Suprapubic skin (tissue), 4 donors: ENCODE measurements around the gene CLSTN2. TPM values are rescaled to one million over a fixed set of nuclear protein-coding genes. Genes with fewer than 3 reads are reported as not detected.

ENCODE experiments used
- DNase-seq, 2 donors: peaks; one replicate each; pipeline ENCODE4 v3.0.0-alpha.2; 2019; ENCODE audit warnings: low spot score in 2 of 2
- H3K27ac ChIP-seq: fragments of 200-600 bp; sonication (generic); one replicate; pipeline ENCODE4 v1.5.1; 2019
- H3K27me3 ChIP-seq: fragments of 200-600 bp; sonication (generic); one replicate; pipeline ENCODE4 v1.5.1; 2019
- H3K36me3 ChIP-seq: fragments of 200-600 bp; sonication (generic); one replicate; pipeline ENCODE4 v1.5.1; 2019
- H3K4me1 ChIP-seq: fragments of 200-600 bp; sonication (generic); one replicate; pipeline ENCODE4 v1.5.1; 2019
- H3K4me3 ChIP-seq: fragments of 200-600 bp; sonication (generic); one replicate; pipeline ENCODE4 v1.5.1; 2019; ENCODE audit warnings: mild to moderate bottlenecking
- H3K9me3 ChIP-seq: fragments of 200-600 bp; sonication (generic); one replicate; pipeline ENCODE4 v1.5.1; 2019
- EP300 ChIP-seq: sonication (generic); formaldehyde crosslinking; IDR thresholded peaks from one replicate; pipeline ENCODE4 v1.6.1; 2017; ENCODE audit warnings: antibody characterized with exemption
- POLR2A ChIP-seq, 2 donors: fragments of 450-650 bp; IDR thresholded peaks; one replicate each; pipeline ENCODE4 v1.6.1; 2017; ENCODE audit warnings: antibody characterized with exemption in 2 of 2, mild to moderate bottlenecking in 2 of 2, moderate library complexity in 2 of 2
- POLR2AphosphoS5 ChIP-seq, 3 donors: sonication (generic); formaldehyde crosslinking; IDR thresholded peaks; one replicate each; pipeline ENCODE4 v1.6.1; 2017; ENCODE audit warnings: antibody characterized with exemption in 3 of 3
- WGBS: methylation state at CpG from one replicate; pipeline ENCODE4 v1.1.5; 2018; 5-methylcytosine and 5-hydroxymethylcytosine counted together
- total RNA-seq, 4 donors: library from RNA; depleted of rRNA; stranded (reverse); fragments of >200 nt; gene quantifications; one replicate each; pipeline ENCODE4 v1.1.0, GENCODE V29; 2016
- TF ChIP-seq, protein P1 (sequence below), 2 donors: fragments of 200-600 bp in 1 of 2; fragments of 450-650 bp in 1 of 2; sonication (generic) in 1 of 2; IDR thresholded peaks; one replicate each; pipeline ENCODE4 v1.5.1; 2016 to 2019; ENCODE audit warnings: antibody characterized with exemption in 2 of 2, mild to moderate bottlenecking in 1 of 2, moderate library complexity in 1 of 2

Gene CLSTN2
- total RNA-seq, 4 donors from 2014 or later = 4.3 to 14.1 (median 7.4) TPM

DNA sequence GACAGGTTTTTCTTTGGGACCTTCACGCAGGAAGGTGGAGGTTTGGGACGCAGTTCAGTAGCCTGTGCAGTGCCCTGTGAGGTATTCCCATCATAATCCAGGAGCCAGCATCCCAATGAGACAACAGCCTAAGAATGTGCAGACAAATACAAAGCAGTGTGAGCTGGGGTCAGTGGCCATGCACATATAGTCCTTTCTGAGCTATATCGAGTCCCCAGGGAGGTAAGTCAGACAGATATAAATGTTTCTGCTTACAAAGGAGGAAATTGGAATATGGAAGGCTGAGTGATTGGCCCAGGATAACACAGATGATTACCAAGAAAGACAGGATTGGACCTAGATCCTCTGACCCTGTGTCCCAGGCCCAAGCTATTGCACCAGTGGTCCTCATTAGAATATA, 526.3 kb downstream of the CLSTN2 start:
- Histone ChIP-seq H3K36me3 (no peaks in the 10 kb centered on the region), H3K4me1 (no peaks in the 10 kb centered on the region), H3K27ac (no peak overlapping the region), H3K4me3 (no peak overlapping the region), H3K27me3 (no peaks in the 10 kb centered on the region), H3K9me3 (no peaks in the 10 kb centered on the region)
- DNase-seq = no peak
- TF ChIP-seq POLR2A (IDR thresholded peaks at IDR 0.05) (no peak), EP300 (no peak), POLR2AphosphoS5 (IDR thresholded peaks at IDR 0.05) (no peak)
- TF ChIP-seq, protein P1, sequence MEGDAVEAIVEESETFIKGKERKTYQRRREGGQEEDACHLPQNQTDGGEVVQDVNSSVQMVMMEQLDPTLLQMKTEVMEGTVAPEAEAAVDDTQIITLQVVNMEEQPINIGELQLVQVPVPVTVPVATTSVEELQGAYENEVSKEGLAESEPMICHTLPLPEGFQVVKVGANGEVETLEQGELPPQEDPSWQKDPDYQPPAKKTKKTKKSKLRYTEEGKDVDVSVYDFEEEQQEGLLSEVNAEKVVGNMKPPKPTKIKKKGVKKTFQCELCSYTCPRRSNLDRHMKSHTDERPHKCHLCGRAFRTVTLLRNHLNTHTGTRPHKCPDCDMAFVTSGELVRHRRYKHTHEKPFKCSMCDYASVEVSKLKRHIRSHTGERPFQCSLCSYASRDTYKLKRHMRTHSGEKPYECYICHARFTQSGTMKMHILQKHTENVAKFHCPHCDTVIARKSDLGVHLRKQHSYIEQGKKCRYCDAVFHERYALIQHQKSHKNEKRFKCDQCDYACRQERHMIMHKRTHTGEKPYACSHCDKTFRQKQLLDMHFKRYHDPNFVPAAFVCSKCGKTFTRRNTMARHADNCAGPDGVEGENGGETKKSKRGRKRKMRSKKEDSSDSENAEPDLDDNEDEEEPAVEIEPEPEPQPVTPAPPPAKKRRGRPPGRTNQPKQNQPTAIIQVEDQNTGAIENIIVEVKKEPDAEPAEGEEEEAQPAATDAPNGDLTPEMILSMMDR (IDR thresholded peaks at IDR 0.05) = no peak
- 96% methylated on average over 3 of the region's 3 CpGs for WGBS

DNA sequence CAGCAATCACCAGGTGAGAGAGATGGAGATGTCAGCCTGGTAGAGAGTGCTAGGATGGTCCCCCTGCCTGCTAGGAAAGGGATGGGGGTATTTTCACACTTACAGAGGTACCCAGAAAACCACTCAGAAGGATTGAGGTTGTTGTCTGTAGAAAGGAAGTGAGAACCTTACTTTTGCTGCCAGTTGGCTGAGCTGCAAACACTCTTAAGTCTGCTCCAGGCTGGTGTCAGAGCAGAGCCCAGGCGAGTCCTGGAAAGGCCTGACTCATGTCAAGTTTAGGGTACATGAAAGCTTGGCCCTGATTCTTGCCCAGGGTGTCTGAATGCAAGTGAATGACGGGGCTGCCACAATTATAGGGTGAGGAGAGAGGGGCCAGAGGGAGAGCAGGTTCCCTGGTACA, 528.4 kb downstream of the CLSTN2 start:
- DNase-seq = no peak
- Histone ChIP-seq H3K9me3 (no peaks in the 10 kb centered on the region), H3K4me3 (no peak overlapping the region), H3K36me3 (no peaks in the 10 kb centered on the region), H3K4me1 (no peaks in the 10 kb centered on the region), H3K27me3 (no peaks in the 10 kb centered on the region), H3K27ac (no peak overlapping the region)
- TF ChIP-seq, protein P1 (IDR thresholded peaks at IDR 0.05) = no peak
- TF ChIP-seq POLR2A (IDR thresholded peaks at IDR 0.05) (no peak), EP300 (no peak), POLR2AphosphoS5 (IDR thresholded peaks at IDR 0.05) (no peak)
- WGBS = 46% methylated on average over 2 of the region's 2 CpGs

DNA sequence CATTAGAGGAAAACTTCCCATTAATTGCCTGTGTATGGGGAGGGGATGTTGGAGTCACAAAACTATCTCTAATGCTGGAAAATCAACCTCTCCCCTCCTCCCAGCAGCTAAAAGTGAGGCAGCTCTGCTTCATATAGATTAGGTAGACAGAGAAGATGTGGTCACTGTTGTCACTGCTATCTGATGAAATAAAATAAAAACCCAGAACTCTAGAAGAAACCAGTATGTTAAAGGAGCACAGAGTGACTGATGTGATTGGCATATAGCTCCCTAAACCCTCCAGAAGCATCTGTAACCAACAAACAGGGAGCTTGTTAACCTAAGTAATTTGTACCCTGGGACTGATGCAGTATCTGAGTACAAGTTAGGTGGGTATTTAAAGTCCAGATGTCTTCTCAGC, 531.0 kb downstream of the CLSTN2 start:
- Histone ChIP-seq H3K27me3 (no peaks in the 10 kb centered on the region), H3K9me3 (no peaks in the 10 kb centered on the region), H3K27ac (no peak overlapping the region), H3K4me1 (no peaks in the 10 kb centered on the region), H3K36me3 (no peaks in the 10 kb centered on the region), H3K4me3 (no peak overlapping the region)
- DNase-seq = no peak
- TF ChIP-seq EP300 (no peak), POLR2AphosphoS5 (IDR thresholded peaks at IDR 0.05) (no peak), POLR2A (IDR thresholded peaks at IDR 0.05) (no peak)
- TF ChIP-seq, protein P1 (IDR thresholded peaks at IDR 0.05) = no peak

DNA sequence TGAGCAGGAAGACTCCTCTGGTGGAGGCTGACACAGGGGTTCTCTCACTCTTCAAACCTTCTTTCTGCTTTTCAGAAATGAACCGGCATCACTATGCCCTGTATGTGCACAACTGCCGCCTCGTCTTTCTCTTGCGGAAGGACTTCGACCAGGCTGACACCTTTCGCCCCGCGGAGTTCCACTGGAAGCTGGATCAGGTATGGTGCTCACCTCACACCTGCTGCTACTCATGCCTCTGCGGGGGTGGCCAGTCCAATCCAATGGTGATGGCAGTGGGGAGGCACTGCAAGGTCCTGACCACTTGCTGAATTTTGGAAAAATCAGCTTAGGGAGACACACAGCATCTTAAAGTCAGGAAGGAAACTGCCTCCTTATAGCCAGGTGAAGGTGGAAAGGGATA, 531.5 kb downstream of the CLSTN2 start:
- TF ChIP-seq, protein P1 (IDR thresholded peaks at IDR 0.05) = no peak
- TF ChIP-seq EP300 = no peak
- TF ChIP-seq POLR2A (IDR thresholded peaks at IDR 0.05) = no peak
- Histone ChIP-seq H3K4me1 (no peaks in the 10 kb centered on the region), H3K36me3 (no peaks in the 10 kb centered on the region), H3K9me3 (no peaks in the 10 kb centered on the region), H3K27ac (no peak overlapping the region), H3K27me3 (no peaks in the 10 kb centered on the region), H3K4me3 (no peak overlapping the region)
- 94% methylated on average over 9 of the region's 9 CpGs for WGBS
- DNase-seq = no peak

DNA sequence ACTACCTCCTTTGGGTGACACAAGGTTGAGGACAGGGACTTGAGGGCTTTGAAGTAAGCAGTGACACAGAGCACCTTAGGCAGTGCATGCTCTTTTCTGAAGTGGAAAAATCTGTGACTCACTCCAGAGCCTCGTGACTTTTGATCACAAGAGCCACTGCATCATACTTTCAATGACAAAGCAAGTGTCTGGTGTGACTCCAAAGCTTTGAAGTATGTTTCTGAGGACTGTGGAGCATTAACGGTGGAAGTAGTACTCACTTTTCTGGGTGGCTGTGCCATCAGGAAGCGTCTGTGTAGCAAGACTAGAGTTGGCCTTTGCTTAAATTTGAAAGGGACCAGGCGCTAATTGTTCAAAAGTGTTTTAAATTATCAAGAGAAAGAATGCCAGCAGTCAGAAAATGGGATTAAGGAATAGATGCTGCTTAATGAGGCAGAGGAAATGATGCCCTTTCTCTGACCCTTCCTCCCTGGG, 532.2 kb downstream of the CLSTN2 start:
- TF ChIP-seq POLR2AphosphoS5 (IDR thresholded peaks at IDR 0.05) = no peak
- TF ChIP-seq POLR2A (IDR thresholded peaks at IDR 0.05) = no peak
- TF ChIP-seq, protein P1 (IDR thresholded peaks at IDR 0.05) = no peak
- TF ChIP-seq EP300 = no peak
- WGBS = 33% methylated on average over 4 of the region's 4 CpGs
- Histone ChIP-seq H3K4me3 (no peak overlapping the region), H3K27me3 (no peaks in the 10 kb centered on the region), H3K36me3 (no peaks in the 10 kb centered on the region), H3K4me1 (no peaks in the 10 kb centered on the region), H3K27ac (no peak overlapping the region), H3K9me3 (no peaks in the 10 kb centered on the region)
- DNase-seq = no peak
